B cell (primary cell): ENCODE measurements around the gene TENM4.

ENCODE experiments used
- CTCF ChIP-seq: fragments of 200-600 bp; IDR thresholded peaks from one replicate; pipeline ENCODE4 v1.8.0; 2022; ENCODE audit warnings: antibody characterized with exemption, mild to moderate bottlenecking
- EZH2 ChIP-seq: IDR thresholded peaks from 2 replicates; pipeline ENCODE4 v1.6.1; 2012; ENCODE audit warnings: borderline replicate concordance, low read depth, mild to moderate bottlenecking, moderate library complexity, low read length; ENCODE audit not compliant: insufficient read depth, poor library complexity, severe bottlenecking

- no peak for TF ChIP-seq CTCF
- no peak for TF ChIP-seq EZH2
Measured at GRCh38 chr11:79273781-79274180, 167.0 kb downstream of the TENM4 start.
